Amygdala (tissue), 56 donors: ENCODE measurements around the gene GDF3.
"Not testable (repeated sequence)": the region's sequence is repeated elsewhere in the genome, so short reads cannot be mapped to it uniquely, and the experiment has no call there.

Source experiments
- DNase-seq, 56 donors: peaks; one replicate each; lab custom pipeline; 2025; lab: John Stamatoyannopoulos, UW

GDF3 gene

DNA sequence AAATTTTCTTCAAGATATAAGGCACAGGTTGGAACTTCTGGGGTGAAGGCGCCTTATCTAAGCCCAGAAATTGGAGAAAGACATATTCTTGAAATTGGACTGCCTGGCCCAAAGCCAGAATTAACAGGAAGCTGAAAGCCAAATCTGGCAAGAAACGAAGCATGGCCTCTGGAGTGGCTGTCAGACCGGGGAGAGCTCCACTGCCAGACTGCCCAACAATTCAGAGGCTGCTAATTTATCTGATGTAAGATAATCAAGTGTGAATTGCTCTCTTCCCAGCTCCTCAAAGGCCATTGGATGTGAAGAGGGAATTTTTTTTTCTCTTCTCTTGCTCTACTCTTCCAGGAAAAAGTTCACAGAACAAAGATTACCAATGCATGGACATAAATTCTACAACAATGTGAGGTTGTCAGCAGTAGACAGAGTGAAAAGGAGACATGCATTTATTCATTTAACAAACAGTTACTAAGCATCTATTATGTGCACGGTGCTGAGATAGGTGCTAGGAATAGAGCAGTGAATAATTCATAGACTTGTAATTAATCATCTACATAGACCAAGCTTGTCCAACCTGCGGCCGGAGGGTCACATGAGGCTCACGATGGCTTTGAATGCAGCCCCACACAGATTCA lies at the start of gene GDF3:
Gene GDF3, minus strand, starts transcription at position 210 of the 632 bp plus-strand sequence. Its CDS starts 47 bp downstream, at position 163.
- no peak for DNase-seq

GRCh38 chr12:7732993-7733392 lies 37.4 kb upstream of the GDF3 start:
- no peak for DNase-seq

DNA sequence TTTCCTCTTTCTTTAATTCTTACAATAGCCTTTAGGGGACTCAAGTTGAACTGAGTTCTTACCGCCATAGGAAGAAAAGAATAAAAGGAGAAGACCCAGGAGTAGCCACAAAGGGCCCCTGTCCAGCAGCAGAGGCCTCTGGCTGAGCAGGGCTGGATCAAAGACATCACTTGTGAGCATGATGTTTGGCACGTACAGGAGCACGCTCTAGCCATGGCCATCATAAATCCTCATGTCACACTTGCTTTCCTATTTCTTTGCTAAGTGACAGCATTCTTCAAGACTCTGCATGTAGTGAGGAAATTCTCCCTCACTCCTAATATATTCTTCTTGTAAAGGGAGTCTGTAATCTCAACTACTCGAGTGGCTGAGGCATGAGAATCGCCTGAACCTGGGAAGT lies 35.9 kb upstream of the GDF3 start:
- no peak for DNase-seq

- DNase-seq = not testable (repeated sequence)
These were observed 35.4 kb upstream of the GDF3 start for GRCh38 chr12:7730984-7731383.

DNA sequence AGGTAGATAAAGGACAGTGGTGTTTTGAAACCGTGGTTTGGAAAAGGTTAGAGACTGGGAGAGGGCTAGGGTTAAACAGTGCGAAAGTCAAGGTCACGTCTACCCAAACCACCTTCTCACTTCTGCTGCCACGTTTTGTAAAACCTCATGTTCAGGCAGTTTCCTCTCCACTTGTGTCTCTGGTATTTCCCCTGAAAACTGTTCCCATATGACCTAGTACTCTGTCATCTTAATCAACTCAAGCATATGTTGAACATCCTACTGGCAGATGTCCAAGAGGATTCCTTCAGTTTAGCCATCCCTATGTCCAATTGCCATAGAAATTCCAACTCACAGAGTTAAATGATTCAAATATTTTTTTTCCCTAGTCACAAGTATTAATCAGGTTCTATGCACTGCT lies 34.2 kb upstream of the GDF3 start:
- no peak for DNase-seq

- no peak for DNase-seq
These were observed 28.4 kb upstream of the GDF3 start for GRCh38 chr12:7723926-7724325.

DNA sequence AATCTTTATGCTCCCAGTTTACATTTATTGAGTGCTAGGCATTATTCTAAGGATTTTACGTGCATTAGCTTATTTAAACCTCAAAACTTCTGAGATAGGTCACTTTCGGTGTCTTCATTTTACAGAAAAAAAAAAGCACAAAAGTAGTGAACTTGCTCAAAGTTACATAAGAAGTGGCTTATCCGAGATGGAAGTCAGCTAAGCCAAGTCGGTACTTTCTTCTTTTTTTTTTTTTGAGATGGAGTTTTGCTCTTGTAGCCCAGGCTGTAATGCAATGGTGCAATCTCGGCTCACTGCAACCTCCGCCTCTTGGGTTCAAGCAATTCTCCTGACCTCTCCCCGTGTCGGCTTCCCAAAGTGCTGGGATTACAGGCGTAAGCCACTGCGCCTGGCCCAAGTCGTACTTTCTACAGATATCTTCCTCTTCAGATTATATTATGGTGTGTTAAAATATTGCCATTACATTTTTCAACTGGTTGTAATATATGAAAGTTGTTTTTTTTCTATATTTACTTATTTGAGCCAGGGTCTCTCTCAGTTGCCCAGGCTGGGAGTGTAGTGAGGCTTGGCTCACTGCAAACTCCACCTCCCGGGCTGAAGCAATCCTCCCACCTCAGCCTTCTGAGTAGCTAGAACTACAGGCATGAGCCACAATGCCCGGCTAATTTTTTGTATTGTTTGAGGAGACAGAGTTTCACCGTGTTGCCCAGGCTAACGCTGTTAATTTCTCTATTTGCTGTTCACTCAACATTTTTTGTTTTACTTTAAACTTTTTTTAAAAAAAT lies 24.6 kb upstream of the GDF3 start:
- no peak for DNase-seq

GRCh38 chr12:7716381-7716780 lies 20.8 kb upstream of the GDF3 start:
- DNase-seq = no peak

- no peak for DNase-seq
These were observed 17.4 kb upstream of the GDF3 start for GRCh38 chr12:7712841-7713442.

GRCh38 chr12:7711133-7711532 lies 15.6 kb upstream of the GDF3 start, which contains the start of gene DPPA3:
TSS of gene DPPA3 (plus strand) at chr12:7711433. CDS start at chr12:7711571, 138 bp downstream.
- DNase-seq = no peak

- DNase-seq = no peak
These were observed 14.5 kb upstream of the GDF3 start for GRCh38 chr12:7709969-7710675.

GRCh38 chr12:7705846-7706245 lies 10.3 kb upstream of the GDF3 start:
- no peak for DNase-seq

DNA sequence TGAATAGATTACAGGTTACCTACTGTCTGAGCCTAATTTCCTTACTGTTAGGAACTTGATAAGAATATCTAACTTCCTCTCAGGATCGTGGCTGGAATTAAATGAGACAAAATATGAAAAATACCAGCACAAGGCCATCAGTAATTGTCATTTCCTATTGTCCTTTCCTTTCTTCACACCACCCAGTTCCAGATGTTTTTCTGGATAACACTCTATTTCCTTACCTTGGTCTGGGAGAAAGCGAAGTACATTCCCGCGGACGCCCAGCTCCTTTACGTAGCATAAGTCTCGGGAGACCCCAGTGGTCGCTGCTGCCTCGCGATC lies 376 bp downstream of the GDF3 start:
- no peak for DNase-seq

- DNase-seq = no peak
These were observed 879 bp downstream of the GDF3 start for GRCh38 chr12:7694556-7695236.

DNA sequence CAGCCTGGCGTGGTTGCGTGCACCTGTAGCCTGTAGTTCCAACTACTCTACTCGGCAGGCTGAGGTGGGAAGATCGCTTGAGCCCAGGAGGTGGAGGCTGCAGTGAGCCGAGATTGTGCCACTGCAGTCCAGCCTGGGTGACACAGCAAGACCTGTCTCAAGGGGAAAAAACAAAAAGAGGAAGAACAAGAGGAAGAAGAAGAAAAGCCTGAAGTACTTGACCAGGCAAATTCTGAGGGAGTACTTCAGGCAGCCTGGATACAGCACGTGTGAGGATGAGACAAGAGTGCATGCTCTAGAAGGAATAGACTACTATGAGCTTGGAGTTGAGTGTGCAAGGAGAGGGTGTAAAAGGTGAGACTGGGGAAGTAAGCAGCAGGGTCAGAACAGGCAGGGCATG lies 1.8 kb downstream of the GDF3 start:
- DNase-seq = no peak

DNA sequence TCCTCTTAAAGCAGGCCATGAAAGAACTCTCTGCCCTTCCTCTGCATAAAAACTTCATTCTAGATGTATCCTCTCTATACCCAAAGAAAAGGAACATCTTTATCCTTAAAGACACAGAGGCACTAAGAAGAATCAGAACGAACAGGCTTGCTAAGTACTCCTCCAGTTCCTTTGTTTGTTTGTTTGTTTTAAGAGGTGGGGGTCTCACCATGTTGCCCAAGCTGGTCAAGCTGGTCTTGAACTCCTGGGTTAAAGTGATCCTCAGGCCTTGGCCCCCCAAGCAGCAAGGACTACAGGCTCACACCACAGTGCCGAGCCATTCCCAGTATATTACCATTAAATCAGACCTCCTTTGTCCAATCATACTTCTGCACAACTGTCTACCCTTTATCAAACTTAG lies 14.0 kb downstream of the GDF3 start:
- DNase-seq = no peak

DNA sequence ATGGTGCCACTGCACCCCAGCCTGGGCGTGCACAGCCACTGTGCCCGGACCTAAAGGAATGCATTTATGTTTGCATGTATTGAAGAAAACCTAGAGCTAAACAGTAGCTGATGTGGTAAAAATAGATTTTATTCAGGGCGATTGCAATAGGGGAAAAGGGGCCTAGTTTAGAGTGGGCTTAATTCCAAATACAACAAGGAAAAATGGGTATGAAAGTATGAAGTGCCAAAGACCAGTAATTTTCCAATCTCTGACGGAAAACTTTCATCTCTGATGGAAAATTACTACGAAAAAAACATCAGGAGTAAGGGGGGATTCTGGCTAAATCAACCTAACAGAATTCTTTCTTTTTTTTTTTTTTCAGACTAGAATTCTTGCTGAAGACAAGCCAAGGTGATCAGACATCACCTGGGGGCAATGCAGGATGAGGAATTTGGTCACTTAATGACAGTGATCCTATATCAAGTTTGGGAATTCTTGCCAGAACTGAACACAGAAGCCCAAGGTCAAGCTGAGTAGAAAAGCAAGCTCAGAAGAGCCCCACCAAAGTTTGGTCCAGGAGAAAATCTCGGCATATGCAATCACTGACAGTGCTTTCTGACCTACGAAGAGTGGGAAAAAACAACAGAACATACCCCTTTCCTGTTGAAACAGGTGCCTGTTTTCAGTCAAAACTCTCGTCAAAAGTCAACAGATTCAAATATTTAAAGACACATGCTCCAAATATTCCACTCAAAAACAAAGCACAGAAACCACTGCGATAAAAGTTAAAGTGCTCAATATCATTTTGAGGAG lies 16.1 kb downstream of the GDF3 start:
- no peak for DNase-seq

- DNase-seq = no peak
These were observed 16.8 kb downstream of the GDF3 start for GRCh38 chr12:7678744-7679143.

GRCh38 chr12:7677432-7677888 lies 18.1 kb downstream of the GDF3 start:
- DNase-seq = not testable (repeated sequence)

GRCh38 chr12:7675455-7675854 lies 20.1 kb downstream of the GDF3 start:
- not testable (repeated sequence) for DNase-seq
